Activated T-helper 1 cell treated with anti-CD3 and anti-CD28 coated beads, Interleukin-2, amount 50 U/mL, for 16 hours (primary cell): ENCODE data around the gene SV2A.
"Not testable (repeated sequence)": the region's sequence is repeated elsewhere in the genome, so short reads cannot be mapped to it uniquely, and the experiment has no call there.

Source experiments
- DNase-seq, 2 donors: peaks; one replicate each; pipeline ENCODE4 v3.0.0-alpha.2; 2020; ENCODE audit warnings: low read depth in 1 of 2, low spot score in 1 of 2

Gene SV2A

GRCh38 chr1:149917571-149918144, at the start of gene SV2A:
Gene SV2A, minus strand, starts transcription at chr1:149917844. Its CDS starts 4,004 bp downstream, at chr1:149913840.
- peak in 1 of 2 donors; percentile 29 for DNase-seq

GRCh38 chr1:149967041-149967440, 49.4 kb upstream of the SV2A start:
- DNase-seq: no peak

- no peak for DNase-seq
These were observed 48.8 kb upstream of the SV2A start for GRCh38 chr1:149966405-149966804.

GRCh38 chr1:149965440-149965839, 47.8 kb upstream of the SV2A start:
- no peak for DNase-seq

- DNase-seq: no peak
These were observed 45.7 kb upstream of the SV2A start for GRCh38 chr1:149963358-149963757.

GRCh38 chr1:149962736-149963135, 45.1 kb upstream of the SV2A start:
- DNase-seq: no peak

- no peak for DNase-seq
These were observed 44.5 kb upstream of the SV2A start for GRCh38 chr1:149962039-149962647.

- DNase-seq: not testable (repeated sequence)
These were observed 39.9 kb upstream of the SV2A start for GRCh38 chr1:149957548-149957947.

GRCh38 chr1:149949911-149950310, 32.3 kb upstream of the SV2A start:
- no peak for DNase-seq

GRCh38 chr1:149945206-149945605, 27.6 kb upstream of the SV2A start:
- DNase-seq: no peak

- no peak for DNase-seq
These were observed 25.2 kb upstream of the SV2A start for GRCh38 chr1:149942885-149943284.

- no peak for DNase-seq
These were observed 24.6 kb upstream of the SV2A start for GRCh38 chr1:149942207-149942606.

- no peak for DNase-seq
These were observed 22.8 kb upstream of the SV2A start for GRCh38 chr1:149940427-149940826.

- DNase-seq: not testable (repeated sequence)
These were observed 21.0 kb upstream of the SV2A start for GRCh38 chr1:149938668-149939003.

- no peak for DNase-seq
These were observed 20.1 kb upstream of the SV2A start for GRCh38 chr1:149937759-149938158.

GRCh38 chr1:149936992-149937705, 19.5 kb upstream of the SV2A start:
- no peak for DNase-seq

GRCh38 chr1:149936170-149936991, 18.7 kb upstream of the SV2A start, which contains the start of gene MTMR11:
Gene MTMR11, minus strand, starts transcription at chr1:149936879. Its CDS starts 232 bp downstream, at chr1:149936647.
- DNase-seq: no peak

GRCh38 chr1:149934356-149934755, 16.7 kb upstream of the SV2A start:
- DNase-seq: no peak

- no peak for DNase-seq
These were observed 15.6 kb upstream of the SV2A start for GRCh38 chr1:149933208-149933607.

- no peak for DNase-seq
These were observed 14.8 kb upstream of the SV2A start for GRCh38 chr1:149932474-149932873.

- DNase-seq: no peak
These were observed 13.7 kb upstream of the SV2A start for GRCh38 chr1:149931212-149931790.
